ENCODE data around the gene MYH10.
"Not testable (repeated sequence)": the region's sequence is repeated elsewhere in the genome, so short reads cannot be mapped to it uniquely, and the experiment has no call there.

The MYH10 gene

GRCh38 chr17:8630227-8630801, at the start of gene MYH10:
MYH10 (minus strand) TSS chr17:8630725; CDS start chr17:8623246, 7,479 bp downstream.
- no peak for DNase-seq

- DNase-seq, result no peak
Measured at GRCh38 chr17:8679126-8679525, 48.6 kb upstream of the MYH10 start.

GRCh38 chr17:8675306-8675705, 44.8 kb upstream of the MYH10 start:
- DNase-seq, result no peak

- peak; percentile 46 for DNase-seq
Measured at GRCh38 chr17:8674344-8675305, 44.1 kb upstream of the MYH10 start.

GRCh38 chr17:8673612-8674011, 43.1 kb upstream of the MYH10 start:
- DNase-seq, result peak; percentile 88

- DNase-seq, result no peak
Measured at GRCh38 chr17:8672326-8672725, 41.8 kb upstream of the MYH10 start.

GRCh38 chr17:8670421-8670820, 39.9 kb upstream of the MYH10 start:
- DNase-seq, result peak; percentile 35

GRCh38 chr17:8668176-8668740, 37.7 kb upstream of the MYH10 start:
- no peak for DNase-seq

- no peak for DNase-seq
Measured at GRCh38 chr17:8667421-8667820, 36.9 kb upstream of the MYH10 start.

GRCh38 chr17:8665684-8666083, 35.2 kb upstream of the MYH10 start:
- no peak for DNase-seq

GRCh38 chr17:8664456-8665126, 34.1 kb upstream of the MYH10 start:
- DNase-seq, result no peak

- DNase-seq, result no peak
Measured at GRCh38 chr17:8662973-8663372, 32.4 kb upstream of the MYH10 start.

- DNase-seq, result no peak
Measured at GRCh38 chr17:8662076-8662831, 31.7 kb upstream of the MYH10 start.

- not testable (repeated sequence) for DNase-seq
Measured at GRCh38 chr17:8660709-8661108, 30.2 kb upstream of the MYH10 start.

GRCh38 chr17:8659758-8660410, 29.4 kb upstream of the MYH10 start:
- no peak for DNase-seq

- no peak for DNase-seq
Measured at GRCh38 chr17:8658810-8659209, 28.3 kb upstream of the MYH10 start.

GRCh38 chr17:8656693-8657092, 26.2 kb upstream of the MYH10 start:
- DNase-seq, result no peak

- no peak for DNase-seq
Measured at GRCh38 chr17:8654822-8655221, 24.3 kb upstream of the MYH10 start.

- DNase-seq, result no peak
Measured at GRCh38 chr17:8651013-8651412, 20.5 kb upstream of the MYH10 start.

GRCh38 chr17:8650119-8650499, 19.6 kb upstream of the MYH10 start:
- no peak for DNase-seq

GRCh38 chr17:8649157-8650118, 18.9 kb upstream of the MYH10 start:
- peak; percentile 96 for DNase-seq
